Spleen (tissue), 11 donors: Measurements from ENCODE around the gene ATP6V1E1. TPM values are rescaled to one million over a fixed set of nuclear protein-coding genes. Genes with fewer than 3 reads are reported as not detected.
A peak's percentile ranks its signal among the peaks of the same experiment; 100 is the strongest.
"Not testable (repeated sequence)": the region's sequence is repeated elsewhere in the genome, so short reads cannot be mapped to it uniquely, and the experiment has no call there.

Experiments
- DNase-seq: peaks from one replicate; pipeline ENCODE4 v3.0.0-alpha.2; 2020
- H3K27ac ChIP-seq, 8 donors: fragments of 200-600 bp; sonication (generic) in 7 of 8; 1 replicate in 4 of 8; 2 replicates in 4 of 8; pipeline versions ENCODE4 v1.5.0 to v1.8.0; 2016 to 2021; ENCODE audit warnings: inconsistent platforms in 4 of 8, mild to moderate bottlenecking in 4 of 8, moderate library complexity in 1 of 8
- H3K27me3 ChIP-seq, 7 donors: fragments of 200-600 bp; sonication (generic) in 6 of 7; replicated peaks in 1 of 7; 1 replicate in 4 of 7; 2 replicates in 3 of 7; pipeline versions ENCODE4 v1.5.0 to v1.8.0; 2016 to 2021; ENCODE audit warnings: inconsistent platforms in 3 of 7, mild to moderate bottlenecking in 1 of 7
- H3K36me3 ChIP-seq, 6 donors: fragments of 200-600 bp; sonication (generic) in 5 of 6; 1 replicate in 4 of 6; 2 replicates in 2 of 6; pipeline versions ENCODE4 v1.5.0 to v1.8.0; 2016 to 2021; ENCODE audit warnings: inconsistent platforms in 2 of 6
- H3K4me1 ChIP-seq, 6 donors: fragments of 200-600 bp; sonication (generic) in 5 of 6; 1 replicate in 3 of 6; 2 replicates in 3 of 6; pipeline versions ENCODE4 v1.5.0 to v1.8.0; 2016 to 2021; ENCODE audit warnings: inconsistent platforms in 3 of 6
- H3K4me3 ChIP-seq, 8 donors: fragments of 200-600 bp; sonication (generic) in 7 of 8; 1 replicate in 4 of 8; 2 replicates in 4 of 8; pipeline versions ENCODE4 v1.5.0 to v1.8.0; 2016 to 2021; ENCODE audit warnings: inconsistent platforms in 4 of 8, mild to moderate bottlenecking in 4 of 8, moderate library complexity in 2 of 8
- H3K9me3 ChIP-seq, 8 donors: fragments of 200-600 bp; sonication (generic) in 7 of 8; 1 replicate in 4 of 8; 2 replicates in 4 of 8; pipeline versions ENCODE4 v1.5.0 to v1.8.0; 2016 to 2021; ENCODE audit warnings: inconsistent platforms in 4 of 8
- POLR2A ChIP-seq, 3 donors: fragments of 450-650 bp; IDR thresholded peaks; one replicate each; pipeline ENCODE4 v1.5.1; 2017; ENCODE audit warnings: antibody characterized with exemption in 3 of 3, mild to moderate bottlenecking in 1 of 3
- POLR2AphosphoS5 ChIP-seq, 3 donors: sonication (generic); formaldehyde crosslinking; IDR thresholded peaks; one replicate each; pipeline ENCODE4 v1.5.1; 2017; ENCODE audit warnings: antibody characterized with exemption in 3 of 3
- WGBS, 5 donors: extraction: QIAGEN DNeasy Blood & Tissue Kit in 3 of 5; methylation state at CpG; one replicate each; pipeline versions ENCODE4 v1.1.5 to v1.1.7; 2013 to 2018; 5-methylcytosine and 5-hydroxymethylcytosine counted together
- intact Hi-C: fragments of 100-400 bp; cut with DNase I; formaldehyde crosslinking; loops from one replicate; pipeline ENCODE4 v1.15.0; 2023; ENCODE audit warnings: low total_unique reads
- polyA plus RNA-seq, 3 donors: library from polyadenylated mRNA; stranded (reverse); fragments of 200-250 nt; gene quantifications; one replicate each; pipeline ENCODE4 v1.2.1, GENCODE V29; 2013
- total RNA-seq, 7 donors: library from RNA; depleted of rRNA in 3 of 7; stranded (reverse); fragments of >200 nt in 3 of 7; fragmentation: NEBNext Ultra II Directional in 4 of 7; extraction: Animal tissue kit (Norgen Biotek cat#: 25700) in 4 of 7; gene quantifications; one replicate each; pipeline versions ENCODE4 v1.1.0 to v1.2.1, GENCODE V29; 2016 to 2021
- TF ChIP-seq, protein P1 (sequence below), 11 experiments: fragments of 200-600 bp in 7 of 11; fragments of 450-650 bp in 4 of 11; sonication (generic) in 4 of 11; IDR thresholded peaks in 8 of 11; conservative IDR thresholded peaks in 3 of 11; 1 replicate in 7 of 11; 2 replicates in 4 of 11; pipeline versions ENCODE4 v1.4.0 to v1.8.0; 2016 to 2021; ENCODE audit warnings: antibody characterized with exemption in 11 of 11, inconsistent platforms in 4 of 11, mild to moderate bottlenecking in 1 of 11
- donor health status: healthy with polysubstance abuse.
- donor health status: DM: no; HTN: no; CAD: no; lungs with moderate emphysema.
- donor health status: DM: no; HTN: no; CAD: no.
- donor health status: Bipolar disorder and iron deficiency.
- donor health status: healthy.
- donor health status: DM: no; HTN: no; CAD: no.
- donor health status: DM: yes; HTN: yes; CAD: no.

Gene ATP6V1E1
- total and polyA plus RNA-seq, 10 donors = 66.1 to 127 (median 111) TPM

DNA sequence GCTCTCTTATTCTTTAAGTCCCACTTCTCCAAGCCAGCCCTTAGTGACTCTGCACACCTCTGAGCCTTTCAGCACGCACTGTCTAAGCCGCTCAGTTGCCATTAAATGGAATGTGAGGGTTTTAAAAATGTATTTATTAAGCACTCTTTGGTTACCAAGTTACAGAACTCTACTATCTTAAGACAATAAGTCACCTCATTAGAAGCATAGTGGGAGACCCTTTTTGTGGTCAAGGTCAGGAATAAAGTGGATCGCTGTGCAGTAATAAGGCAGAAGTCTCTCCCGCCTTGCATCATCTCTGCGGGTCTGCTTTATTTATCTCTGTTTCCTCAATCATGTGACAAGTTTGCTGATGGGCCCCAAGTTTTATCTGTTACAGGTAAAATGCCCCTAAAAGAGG lies 53.4 kb downstream of the ATP6V1E1 start:
- TF ChIP-seq, protein P1, sequence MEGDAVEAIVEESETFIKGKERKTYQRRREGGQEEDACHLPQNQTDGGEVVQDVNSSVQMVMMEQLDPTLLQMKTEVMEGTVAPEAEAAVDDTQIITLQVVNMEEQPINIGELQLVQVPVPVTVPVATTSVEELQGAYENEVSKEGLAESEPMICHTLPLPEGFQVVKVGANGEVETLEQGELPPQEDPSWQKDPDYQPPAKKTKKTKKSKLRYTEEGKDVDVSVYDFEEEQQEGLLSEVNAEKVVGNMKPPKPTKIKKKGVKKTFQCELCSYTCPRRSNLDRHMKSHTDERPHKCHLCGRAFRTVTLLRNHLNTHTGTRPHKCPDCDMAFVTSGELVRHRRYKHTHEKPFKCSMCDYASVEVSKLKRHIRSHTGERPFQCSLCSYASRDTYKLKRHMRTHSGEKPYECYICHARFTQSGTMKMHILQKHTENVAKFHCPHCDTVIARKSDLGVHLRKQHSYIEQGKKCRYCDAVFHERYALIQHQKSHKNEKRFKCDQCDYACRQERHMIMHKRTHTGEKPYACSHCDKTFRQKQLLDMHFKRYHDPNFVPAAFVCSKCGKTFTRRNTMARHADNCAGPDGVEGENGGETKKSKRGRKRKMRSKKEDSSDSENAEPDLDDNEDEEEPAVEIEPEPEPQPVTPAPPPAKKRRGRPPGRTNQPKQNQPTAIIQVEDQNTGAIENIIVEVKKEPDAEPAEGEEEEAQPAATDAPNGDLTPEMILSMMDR (IDR thresholded peaks at IDR 0.05 in 8 of 11, conservative IDR thresholded peaks at IDR 0.05 in 3 of 11) = no peak
- TF ChIP-seq POLR2AphosphoS5 (IDR thresholded peaks at IDR 0.05) = no peak
- TF ChIP-seq POLR2A (IDR thresholded peaks at IDR 0.05) = no peak
- WGBS, 5 donors = 83 to 91% (median 86%) methylated on average over 5 of the region's 5 CpGs
- Histone ChIP-seq H3K9me3 (no peaks in the 10 kb centered on the region), H3K27me3 (peaks cover 0 to 24% (median 0%) of the 10 kb centered on the region in 7 donors), H3K27ac (peak overlapping the region in 3 of 8 donors; percentile 64 to 69 (median 67)), H3K36me3 (no peaks in the 10 kb centered on the region), H3K4me3 (no peak overlapping the region), H3K4me1 (peaks cover 0 to 1% (median 0%) of the 10 kb centered on the region in 6 donors)
- no peak for DNase-seq
- intact Hi-C loops = no loop called here

DNA sequence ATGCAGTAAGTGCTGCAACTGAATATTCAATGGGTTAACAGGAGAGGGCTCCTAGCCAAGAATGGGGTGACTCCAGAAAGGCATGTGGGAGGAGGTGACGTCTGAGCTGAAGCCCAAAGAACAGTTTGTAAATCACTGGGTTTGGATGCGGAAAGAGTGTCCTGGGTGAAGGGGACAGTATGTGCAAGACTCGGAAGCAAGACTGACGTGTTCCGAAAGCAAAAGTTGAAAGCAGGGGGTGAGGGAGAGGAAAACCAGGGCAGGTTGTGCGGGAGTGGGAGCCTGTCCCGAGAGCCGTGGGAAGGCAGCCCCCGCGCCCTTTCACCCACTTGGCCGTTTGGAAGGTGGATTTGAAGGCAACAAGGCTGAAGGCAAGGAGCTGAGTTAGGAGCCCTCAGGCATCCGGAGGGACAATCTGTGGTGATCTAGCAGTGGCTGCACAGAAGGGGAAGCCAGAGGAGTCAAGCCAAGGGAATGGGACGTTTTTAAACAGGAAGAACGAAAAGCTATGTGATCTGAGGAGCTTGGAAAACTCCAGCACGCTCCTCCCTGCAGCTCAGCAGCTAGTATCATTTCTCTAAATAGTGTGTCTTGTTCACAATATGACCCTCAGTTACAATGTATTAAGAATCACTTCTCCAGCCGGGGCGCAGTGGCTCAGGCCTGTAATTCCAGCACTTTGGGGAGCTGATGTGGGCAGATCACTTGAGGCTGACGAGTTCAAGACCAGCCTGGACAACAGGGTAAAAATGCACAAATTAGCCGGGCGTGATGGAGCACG lies 57.5 kb downstream of the ATP6V1E1 start:
- intact Hi-C loops = no loop called here
- WGBS, 5 donors = 60 to 70% (median 66%) methylated on average over 21 of the region's 21 CpGs
- no peaks in the 10 kb centered on the region for H3K36me3 ChIP-seq
- TF ChIP-seq POLR2AphosphoS5 (IDR thresholded peaks at IDR 0.05) (peak; percentile 75 to 84 (median 79)), POLR2A (IDR thresholded peaks at IDR 0.05) (no peak)
- H3K4me1 ChIP-seq = peaks cover 0 to 3% (median 0%) of the 10 kb centered on the region in 6 donors
- peak overlapping the region in 7 of 8 donors; percentile 58 to 84 (median 80) for H3K27ac ChIP-seq
- peak; percentile 29 for DNase-seq
- H3K27me3 ChIP-seq = peaks cover 0 to 38% (median 0%) of the 10 kb centered on the region in 7 donors
- H3K9me3 ChIP-seq = no peaks in the 10 kb centered on the region
- peak overlapping the region in 1 of 8 donors; percentile 54 for H3K4me3 ChIP-seq

DNA sequence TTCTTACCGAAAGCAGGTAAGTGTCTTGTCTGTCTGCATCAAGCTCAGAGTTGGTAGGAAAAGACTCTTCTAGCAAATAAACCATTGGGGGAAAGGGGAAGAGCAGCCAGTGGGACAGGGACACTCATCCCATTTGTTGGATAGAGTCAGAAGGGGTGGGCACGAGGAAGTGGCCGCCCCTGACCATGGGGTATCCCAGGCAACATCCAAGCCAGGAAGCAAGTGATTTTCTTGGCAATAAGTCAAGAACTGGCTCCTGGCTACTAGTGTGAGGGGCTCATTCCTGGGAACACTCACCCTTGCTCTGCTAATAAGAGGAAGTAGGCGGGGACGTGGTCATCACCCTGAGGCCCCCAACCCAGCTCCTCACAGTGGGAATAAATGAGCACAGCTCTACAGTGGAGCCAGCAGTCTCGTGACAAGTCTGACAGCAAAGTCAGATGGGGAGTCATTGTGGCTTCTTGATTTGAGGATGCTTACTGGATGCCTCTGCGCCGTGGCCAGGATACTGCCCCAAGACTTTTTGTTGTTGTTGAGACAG lies 58.5 kb downstream of the ATP6V1E1 start:
- TF ChIP-seq, protein P1 (IDR thresholded peaks at IDR 0.05 in 8 of 11, conservative IDR thresholded peaks at IDR 0.05 in 3 of 11) = no peak
- TF ChIP-seq POLR2A (IDR thresholded peaks at IDR 0.05) (no peak), POLR2AphosphoS5 (IDR thresholded peaks at IDR 0.05) (peak in 2 of 3 donors; percentile 54 to 62)
- intact Hi-C loops = no loop called here
- peaks cover 0 to 38% (median 0%) of the 10 kb centered on the region in 7 donors for H3K27me3 ChIP-seq
- peak overlapping the region in 3 of 8 donors; percentile 22 to 54 (median 28) for H3K4me3 ChIP-seq
- no peaks in the 10 kb centered on the region for H3K36me3 ChIP-seq
- DNase-seq = no peak
- no peaks in the 10 kb centered on the region for H3K9me3 ChIP-seq
- 27 to 41% (median 38%) methylated on average over 8 of the region's 8 CpGs for WGBS, 5 donors
- H3K4me1 ChIP-seq = peaks cover 0 to 3% (median 0%) of the 10 kb centered on the region in 6 donors
- peak overlapping the region in 7 of 8 donors; percentile 49 to 82 (median 77) for H3K27ac ChIP-seq

DNA sequence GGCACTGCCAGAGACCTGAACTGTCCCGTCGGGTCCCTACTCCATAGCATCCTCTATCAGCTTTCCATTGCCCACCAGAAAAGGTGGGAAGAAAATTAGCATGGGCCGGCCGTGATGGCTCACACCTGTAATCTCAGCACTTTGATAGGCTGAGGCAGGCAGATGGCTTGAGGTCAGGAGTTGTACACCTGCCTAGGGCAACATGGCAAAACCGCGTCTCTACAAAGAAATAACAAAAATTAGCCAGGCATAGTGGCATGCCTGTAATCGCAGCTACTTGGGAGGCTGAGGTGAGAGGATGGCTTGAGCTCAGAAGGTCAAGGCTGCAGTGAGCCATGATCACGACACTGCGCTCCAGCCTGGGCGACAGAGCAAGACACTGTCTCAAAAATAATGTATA lies 61.8 kb downstream of the ATP6V1E1 start:
- no peak overlapping the region for H3K27ac ChIP-seq
- DNase-seq = no peak
- no peaks in the 10 kb centered on the region for H3K9me3 ChIP-seq
- intact Hi-C loops = no loop called here
- WGBS, 5 donors = 85 to 95% (median 90%) methylated on average over 10 of the region's 10 CpGs
- H3K4me1 ChIP-seq = peaks cover 0 to 14% (median 0%) of the 10 kb centered on the region in 6 donors
- no peak for TF ChIP-seq POLR2A (IDR thresholded peaks at IDR 0.05)
- TF ChIP-seq POLR2AphosphoS5 (IDR thresholded peaks at IDR 0.05) = no peak
- TF ChIP-seq, protein P1 (IDR thresholded peaks at IDR 0.05 in 8 of 11, conservative IDR thresholded peaks at IDR 0.05 in 3 of 11) = no peak
- H3K36me3 ChIP-seq = no peaks in the 10 kb centered on the region
- H3K4me3 ChIP-seq = no peak overlapping the region
- H3K27me3 ChIP-seq = peaks cover 0 to 25% (median 0%) of the 10 kb centered on the region in 7 donors

DNA sequence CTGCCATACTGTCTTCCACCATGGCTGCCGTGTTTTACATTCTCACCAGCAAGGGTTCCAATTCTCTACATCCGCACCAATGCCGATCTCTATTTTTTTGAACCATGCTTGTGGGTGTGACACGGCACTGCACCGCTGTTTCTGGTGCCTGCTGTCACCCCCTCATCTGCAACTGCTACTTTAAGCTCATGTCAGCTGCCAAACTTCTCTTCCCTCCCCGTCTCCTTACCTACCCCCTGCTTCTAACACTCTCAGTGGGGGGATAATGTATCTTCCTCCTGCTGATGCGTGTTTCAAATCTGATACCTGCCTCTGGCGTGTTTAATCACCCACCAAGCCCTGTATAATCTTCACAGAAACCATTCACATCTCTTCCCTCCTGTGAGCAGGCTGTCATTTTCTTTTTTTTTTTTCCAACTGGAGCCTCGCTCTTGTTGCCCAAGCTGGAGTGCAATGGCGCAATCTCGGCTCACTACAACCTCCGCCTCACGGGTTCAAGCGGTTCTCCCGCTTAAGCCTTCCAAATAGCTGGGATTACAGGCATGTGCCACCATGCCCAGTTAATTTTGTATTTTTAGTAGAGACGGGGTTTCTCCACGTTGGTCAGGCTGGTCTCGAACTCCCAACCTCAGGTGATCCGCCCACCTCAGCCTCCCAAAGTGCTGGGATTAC lies 62.4 kb downstream of the ATP6V1E1 start:
- Histone ChIP-seq H3K4me1 (peaks cover 0 to 14% (median 0%) of the 10 kb centered on the region in 6 donors), H3K27me3 (peaks cover 0 to 24% (median 0%) of the 10 kb centered on the region in 7 donors)
- DNase-seq, H3K9me3 ChIP-seq, H3K36me3 ChIP-seq, intact Hi-C loops, H3K4me3 ChIP-seq, H3K27ac ChIP-seq: not testable (repeated sequence)
- 87 to 96% (median 91%) methylated on average over 19 of the region's 19 CpGs for WGBS, 5 donors
